DOHH2 (cell line): ENCODE measurements around the gene DENND1A.

Experiments
- CTCF ChIP-seq: fragments of 200-600 bp; sonication (generic); IDR thresholded peaks from one replicate; pipeline ENCODE4 v1.5.1; 2014; ENCODE audit warnings: antibody characterized with exemption, mild to moderate bottlenecking, low read depth, low read length; ENCODE audit not compliant: poor library complexity, severe bottlenecking
- EZH2phosphoT487 ChIP-seq: fragments of 200-600 bp; sonication (generic); IDR thresholded peaks from 2 replicates; pipeline ENCODE4 v1.6.1; 2017; ENCODE audit warnings: borderline replicate concordance, mild to moderate bottlenecking, antibody characterized with exemption, low read length, moderate library complexity, mixed read lengths

GRCh38 chr9:123421801-123422455 lies 508.0 kb downstream of the DENND1A start:
- TF ChIP-seq CTCF, result no peak
- no peak for TF ChIP-seq EZH2phosphoT487
